Left lung (tissue), 10 donors: ENCODE results near the gene ZNF3. TPM values are rescaled to one million over a fixed set of nuclear protein-coding genes. Genes with fewer than 3 reads are reported as not detected.

Experiments used
- ATAC-seq: fragments of 200-7000 bp; cut with Tn5 transposase; one replicate; pipeline ENCODE4 v1.9.1; 2020; ENCODE audit warnings: moderate library complexity
- DNase-seq, 4 donors: peaks; one replicate each; pipeline ENCODE4 v3.0.0-alpha.2; 2013 to 2020
- H3K27ac ChIP-seq, 2 donors: fragments of 200-600 bp; sonication (generic) in 1 of 2; one replicate each; pipeline versions ENCODE4 v1.5.0 to v1.8.0; 2020 to 2021
- H3K27me3 ChIP-seq, 2 donors: fragments of 200-600 bp; sonication (generic) in 1 of 2; one replicate each; pipeline versions ENCODE4 v1.5.0 to v1.8.0; 2020 to 2021
- H3K36me3 ChIP-seq, 2 donors: fragments of 200-600 bp; sonication (generic) in 1 of 2; one replicate each; pipeline versions ENCODE4 v1.5.0 to v1.8.0; 2020 to 2021
- H3K4me1 ChIP-seq, 2 donors: fragments of 200-600 bp; one replicate each; pipeline ENCODE4 v1.8.0; 2021
- H3K4me3 ChIP-seq, 2 donors: fragments of 200-600 bp; sonication (generic) in 1 of 2; one replicate each; pipeline versions ENCODE4 v1.5.0 to v1.8.0; 2020 to 2021; ENCODE audit warnings: mild to moderate bottlenecking in 1 of 2
- H3K9me3 ChIP-seq, 2 donors: fragments of 200-600 bp; sonication (generic) in 1 of 2; one replicate each; pipeline versions ENCODE4 v1.5.0 to v1.8.0; 2020 to 2021
- intact Hi-C, 2 donors: fragments of 100-400 bp; cut with DNase I; formaldehyde crosslinking; loops; one replicate each; pipeline versions ENCODE4 v1.11.2 to v1.14.2; 2022
- polyA plus RNA-seq, 6 donors: library from polyadenylated mRNA; unstranded; fragments of 120-200 nt; gene quantifications; one replicate each; pipeline ENCODE4 v1.2.1, GENCODE V29; 2013; ENCODE audit not compliant: insufficient read length in 6 of 6
- total RNA-seq, 2 donors: library from RNA; stranded (reverse); fragmentation: NEBNext Ultra II Directional; extraction: Animal tissue kit (Norgen Biotek cat#: 25700); gene quantifications; one replicate each; pipeline ENCODE4 v1.2.1, GENCODE V29; 2021
- TF ChIP-seq, protein P1 (sequence below), 2 donors: fragments of 200-600 bp; sonication (generic) in 1 of 2; IDR thresholded peaks; one replicate each; pipeline versions ENCODE4 v1.5.0 to v1.8.0; 2021; ENCODE audit warnings: antibody characterized with exemption in 2 of 2
- donor health status: DM: no; HTN: yes; CAD: no.
- donor health status: DM: no; HTN: no; CAD: no.

Gene ZNF3
- total and polyA plus RNA-seq, 8 donors = 22.5 to 53.1 (median 49.5) TPM

DNA sequence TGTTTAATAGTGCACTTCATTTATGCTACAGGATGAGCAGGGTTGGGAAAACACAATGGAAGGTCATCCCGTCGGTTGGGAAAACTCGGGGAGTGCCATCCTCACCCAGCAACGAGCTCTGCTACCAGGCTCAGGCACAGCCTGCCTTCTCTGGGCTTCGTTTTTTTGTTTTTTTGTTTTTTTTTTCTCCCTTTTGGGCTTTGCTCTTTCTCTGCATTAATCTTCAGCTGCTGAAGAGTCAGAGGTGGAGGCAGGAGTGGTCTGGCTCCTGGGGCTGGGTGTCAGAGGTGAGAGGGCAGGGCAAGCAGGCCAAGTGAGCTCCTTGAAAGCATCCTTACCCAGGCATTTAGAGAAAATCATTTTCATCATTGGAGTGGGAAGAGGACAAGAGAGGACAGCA is 11.5 kb downstream of the ZNF3 start:
- intact Hi-C loops = no loop called here
- Histone ChIP-seq H3K4me3 (no peak overlapping the region), H3K27me3 (no peaks in the 10 kb centered on the region), H3K27ac (no peak overlapping the region), H3K4me1 (peaks cover 4 to 7% of the 10 kb centered on the region in 2 donors), H3K36me3 (peaks cover 16 to 75% of the 10 kb centered on the region in 2 donors), H3K9me3 (peaks cover 4 to 32% of the 10 kb centered on the region in 2 donors)
- TF ChIP-seq, protein P1, sequence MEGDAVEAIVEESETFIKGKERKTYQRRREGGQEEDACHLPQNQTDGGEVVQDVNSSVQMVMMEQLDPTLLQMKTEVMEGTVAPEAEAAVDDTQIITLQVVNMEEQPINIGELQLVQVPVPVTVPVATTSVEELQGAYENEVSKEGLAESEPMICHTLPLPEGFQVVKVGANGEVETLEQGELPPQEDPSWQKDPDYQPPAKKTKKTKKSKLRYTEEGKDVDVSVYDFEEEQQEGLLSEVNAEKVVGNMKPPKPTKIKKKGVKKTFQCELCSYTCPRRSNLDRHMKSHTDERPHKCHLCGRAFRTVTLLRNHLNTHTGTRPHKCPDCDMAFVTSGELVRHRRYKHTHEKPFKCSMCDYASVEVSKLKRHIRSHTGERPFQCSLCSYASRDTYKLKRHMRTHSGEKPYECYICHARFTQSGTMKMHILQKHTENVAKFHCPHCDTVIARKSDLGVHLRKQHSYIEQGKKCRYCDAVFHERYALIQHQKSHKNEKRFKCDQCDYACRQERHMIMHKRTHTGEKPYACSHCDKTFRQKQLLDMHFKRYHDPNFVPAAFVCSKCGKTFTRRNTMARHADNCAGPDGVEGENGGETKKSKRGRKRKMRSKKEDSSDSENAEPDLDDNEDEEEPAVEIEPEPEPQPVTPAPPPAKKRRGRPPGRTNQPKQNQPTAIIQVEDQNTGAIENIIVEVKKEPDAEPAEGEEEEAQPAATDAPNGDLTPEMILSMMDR (IDR thresholded peaks at IDR 0.05) = no peak
- no peak for DNase-seq
- no peak for ATAC-seq

DNA sequence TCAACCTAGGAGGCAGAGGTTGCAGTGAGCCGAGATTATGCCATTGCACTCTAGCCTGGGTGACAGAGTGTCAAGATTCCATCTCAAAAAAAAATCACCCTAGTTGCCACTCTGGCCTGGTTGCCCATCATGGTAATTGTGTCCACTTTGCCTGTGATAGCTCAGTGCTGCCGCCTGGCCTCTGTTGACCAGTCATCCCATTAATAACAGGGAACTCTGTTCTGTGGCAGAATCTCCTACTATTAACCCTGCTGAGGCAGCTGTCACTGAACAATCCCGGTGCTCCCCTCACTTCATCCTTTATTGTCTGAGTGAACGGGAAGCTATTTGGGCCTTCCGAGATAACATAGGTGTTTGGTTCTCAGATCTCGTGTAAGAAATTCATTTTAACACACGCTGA is 14.6 kb downstream of the ZNF3 start:
- peaks cover 4 to 21% of the 10 kb centered on the region in 2 donors for H3K9me3 ChIP-seq
- intact Hi-C loops = no loop called here
- ATAC-seq (no peak), DNase-seq (no peak)
- H3K4me1 ChIP-seq = peaks cover 4 to 8% of the 10 kb centered on the region in 2 donors
- TF ChIP-seq, protein P1 (IDR thresholded peaks at IDR 0.05) = no peak
- H3K4me3 ChIP-seq = no peak overlapping the region
- no peak overlapping the region for H3K27ac ChIP-seq
- H3K27me3 ChIP-seq = no peaks in the 10 kb centered on the region
- H3K36me3 ChIP-seq = peaks cover 7 to 74% of the 10 kb centered on the region in 2 donors

DNA sequence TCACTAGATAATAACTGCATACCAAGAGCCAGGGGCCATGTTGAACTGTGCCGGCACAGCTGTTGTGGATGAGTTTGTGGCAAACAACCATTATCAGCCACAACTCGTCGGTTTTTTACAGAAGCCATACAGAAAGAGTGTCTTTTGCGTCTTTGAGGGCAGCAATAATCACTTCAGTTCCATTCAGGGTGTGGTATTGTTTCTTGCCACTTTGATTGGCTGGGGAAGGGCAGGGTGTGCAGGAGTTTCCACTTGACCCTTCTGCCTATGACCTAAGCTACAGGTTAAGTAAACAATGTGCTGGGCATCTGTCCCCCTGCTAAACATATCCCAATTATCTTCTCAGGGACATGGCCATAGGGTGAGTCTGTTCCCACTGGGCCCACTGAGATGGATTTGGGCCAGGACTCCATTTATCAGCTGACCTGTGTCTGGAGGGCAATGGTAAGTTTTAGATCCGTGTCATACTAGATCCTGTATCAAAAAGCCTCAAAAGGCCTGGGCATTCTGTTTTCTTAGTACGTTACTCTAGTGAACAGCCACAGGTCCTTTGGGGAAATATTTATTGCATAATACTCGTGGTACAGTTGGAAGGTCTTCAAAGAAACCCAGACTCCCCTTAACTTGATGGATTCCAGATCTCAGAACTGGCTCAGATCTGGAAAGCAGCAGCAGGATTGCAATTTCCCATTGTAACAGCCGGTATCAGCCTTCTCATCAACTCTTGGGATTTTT is 15.9 kb downstream of the ZNF3 start:
- DNase-seq (peak in 2 of 4 donors; percentile 81 to 87), ATAC-seq (peak; percentile 61)
- no peaks in the 10 kb centered on the region for H3K27me3 ChIP-seq
- peaks cover 0 to 8% of the 10 kb centered on the region in 2 donors for H3K9me3 ChIP-seq
- TF ChIP-seq, protein P1 (IDR thresholded peaks at IDR 0.05) = no peak
- H3K4me1 ChIP-seq = peaks cover 4 to 8% of the 10 kb centered on the region in 2 donors
- no peak overlapping the region for H3K4me3 ChIP-seq
- peak overlapping the region; percentile 41 to 51 for H3K27ac ChIP-seq
- peaks cover 0 to 73% of the 10 kb centered on the region in 2 donors for H3K36me3 ChIP-seq
- intact Hi-C loops = no loop called here

DNA sequence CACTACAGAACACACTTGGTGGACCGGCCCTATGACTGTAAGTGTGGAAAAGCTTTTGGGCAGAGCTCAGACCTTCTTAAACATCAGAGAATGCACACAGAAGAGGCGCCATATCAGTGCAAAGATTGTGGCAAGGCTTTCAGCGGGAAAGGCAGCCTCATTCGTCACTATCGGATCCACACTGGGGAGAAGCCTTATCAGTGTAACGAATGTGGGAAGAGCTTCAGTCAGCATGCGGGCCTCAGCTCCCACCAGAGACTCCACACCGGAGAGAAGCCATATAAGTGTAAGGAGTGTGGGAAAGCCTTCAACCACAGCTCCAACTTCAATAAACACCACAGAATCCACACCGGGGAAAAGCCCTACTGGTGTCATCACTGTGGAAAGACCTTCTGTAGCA is 17.4 kb downstream of the ZNF3 start:
- no peak for ATAC-seq
- DNase-seq = no peak
- Histone ChIP-seq H3K4me1 (peaks cover 4 to 8% of the 10 kb centered on the region in 2 donors), H3K36me3 (peaks cover 0 to 73% of the 10 kb centered on the region in 2 donors), H3K4me3 (no peak overlapping the region), H3K27me3 (no peaks in the 10 kb centered on the region), H3K9me3 (no peaks in the 10 kb centered on the region), H3K27ac (no peak overlapping the region)
- intact Hi-C loops = no loop called here
- TF ChIP-seq, protein P1 (IDR thresholded peaks at IDR 0.05) = no peak

DNA sequence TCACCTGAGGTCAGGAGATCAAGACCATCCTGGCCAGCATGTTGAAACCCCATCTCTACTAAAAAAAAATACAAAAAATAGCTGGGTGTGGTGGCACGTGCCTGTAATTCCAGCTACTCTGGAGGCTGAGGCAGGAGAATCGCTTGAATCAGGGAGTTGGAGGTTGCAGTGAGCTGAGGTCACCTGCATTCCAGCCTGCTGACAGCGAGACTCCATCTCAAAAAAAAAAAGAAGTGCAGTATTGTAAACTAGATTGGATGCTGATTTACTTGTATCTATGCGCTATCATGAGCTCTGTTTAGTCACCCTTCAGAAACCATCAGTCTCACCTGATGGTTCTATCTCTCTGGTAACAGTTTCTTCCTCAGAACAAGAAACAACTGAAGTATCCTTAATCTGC is 18.1 kb downstream of the ZNF3 start:
- H3K27me3 ChIP-seq = no peaks in the 10 kb centered on the region
- no peak overlapping the region for H3K27ac ChIP-seq
- H3K4me1 ChIP-seq = peaks cover 4 to 8% of the 10 kb centered on the region in 2 donors
- ATAC-seq = no peak
- H3K4me3 ChIP-seq = no peak overlapping the region
- intact Hi-C loops = no loop called here
- TF ChIP-seq, protein P1 (IDR thresholded peaks at IDR 0.05) = no peak
- no peak for DNase-seq
- no peaks in the 10 kb centered on the region for H3K9me3 ChIP-seq
- peaks cover 0 to 73% of the 10 kb centered on the region in 2 donors for H3K36me3 ChIP-seq
